ENCODE measurements around the gene EPS15. TPM values are rescaled to one million over a fixed set of nuclear protein-coding genes. Genes with fewer than 3 reads are reported as not detected.
A peak's percentile ranks its signal among the peaks of the same experiment; 100 is the strongest.

EPS15 gene
- total and polyA plus RNA-seq, 9 of the 15 experiments (the other 6 are each of a cell fraction or from before 2014, with no cell fraction given), result 23.1 to 69.0 (median 41.7) TPM

DNA sequence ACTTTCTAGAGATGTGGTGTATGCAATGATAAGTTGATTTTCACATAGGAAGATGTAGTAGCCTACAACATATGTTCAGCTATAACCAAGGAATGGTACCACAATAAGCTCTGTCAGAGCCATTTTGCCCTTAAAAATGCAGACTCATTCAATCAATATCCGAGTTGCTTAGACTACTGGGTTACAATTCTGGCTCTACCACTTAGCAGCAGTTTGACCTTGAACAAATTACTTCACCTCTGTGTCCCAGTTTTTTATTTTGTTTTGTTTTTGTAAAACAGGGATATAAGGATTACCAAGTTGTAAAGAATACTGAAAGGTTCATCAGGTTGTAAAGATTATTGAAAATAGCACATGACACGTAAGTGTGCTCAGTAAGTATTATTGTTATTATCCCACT is 9.3 kb downstream of the EPS15 start (continued):
- TF ChIP-seq, protein P1, sequence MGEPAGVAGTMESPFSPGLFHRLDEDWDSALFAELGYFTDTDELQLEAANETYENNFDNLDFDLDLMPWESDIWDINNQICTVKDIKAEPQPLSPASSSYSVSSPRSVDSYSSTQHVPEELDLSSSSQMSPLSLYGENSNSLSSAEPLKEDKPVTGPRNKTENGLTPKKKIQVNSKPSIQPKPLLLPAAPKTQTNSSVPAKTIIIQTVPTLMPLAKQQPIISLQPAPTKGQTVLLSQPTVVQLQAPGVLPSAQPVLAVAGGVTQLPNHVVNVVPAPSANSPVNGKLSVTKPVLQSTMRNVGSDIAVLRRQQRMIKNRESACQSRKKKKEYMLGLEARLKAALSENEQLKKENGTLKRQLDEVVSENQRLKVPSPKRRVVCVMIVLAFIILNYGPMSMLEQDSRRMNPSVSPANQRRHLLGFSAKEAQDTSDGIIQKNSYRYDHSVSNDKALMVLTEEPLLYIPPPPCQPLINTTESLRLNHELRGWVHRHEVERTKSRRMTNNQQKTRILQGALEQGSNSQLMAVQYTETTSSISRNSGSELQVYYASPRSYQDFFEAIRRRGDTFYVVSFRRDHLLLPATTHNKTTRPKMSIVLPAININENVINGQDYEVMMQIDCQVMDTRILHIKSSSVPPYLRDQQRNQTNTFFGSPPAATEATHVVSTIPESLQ (CRISPR knock-in tag; IDR thresholded peaks at IDR 0.05), result no peak
- TF ChIP-seq MAFG (tag; conservative IDR thresholded peaks at IDR 0.05), result peak; percentile 68

DNA sequence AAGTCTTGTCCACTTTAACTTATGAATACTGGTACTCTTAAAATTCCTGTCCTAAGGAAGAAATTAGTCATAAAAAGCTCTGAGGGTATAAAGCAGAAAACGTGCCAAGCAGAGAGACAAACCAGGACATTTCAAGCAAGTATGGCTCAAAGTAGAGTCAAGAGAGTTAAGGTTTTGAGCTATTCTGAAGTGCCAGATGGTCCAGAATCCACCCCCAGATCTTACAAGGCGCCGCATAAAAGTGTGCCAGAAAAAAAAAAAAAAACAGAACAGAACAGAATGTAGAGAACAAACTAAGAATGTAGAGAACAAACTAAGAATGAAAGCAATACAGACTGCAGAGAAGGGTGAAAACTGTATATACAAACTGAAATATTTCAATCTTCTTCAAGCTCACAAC is 12.5 kb downstream of the EPS15 start:
- no TSS peak for BruUV-seq (replicated peaks)
- intact Hi-C loops (cut with micrococcal nuclease), result no loop called here
- no peak for FAIRE-seq

More for the DNA sequence above, 12.5 kb downstream of the EPS15 start:
- POLR2A ChIA-PET, result interaction anchor here (0.8 to 3.2 kb wide), 7 partner anchors 9 to 208 kb away, joined by 3 to 12 read pairs (median 3); partner anchors contain the start of gene EPS15
- TF ChIP-seq ZNF384 (IDR thresholded peaks at IDR 0.05; ENCODE audit: low read depth, low read length) (peak; percentile 65), XRCC3 (IDR thresholded peaks at IDR 0.05) (no peak)
- no peaks in the 10 kb centered on the region for H3K9me1 ChIP-seq (ENCODE audit: control insufficient read depth, insufficient read depth, low read length)
- ATAC-seq, result peak; percentile 13; the same call in 1 of the 3 replicates
- CTCF ChIA-PET (ENCODE audit: low intra/inter-chr PET ratio), result interaction anchor here (0.6 kb wide), 1 partner anchor 174 kb away, joined by 5 read pairs; no protein-coding TSS in a partner anchor
- no peak overlapping the region for H2AFZ ChIP-seq (ENCODE audit: low read depth, low read length)
- peaks cover 92% of the 10 kb centered on the region for H3K79me2 ChIP-seq (ENCODE audit: control insufficient read depth, insufficient read depth, low read length)
- no peak overlapping the region for H3K27ac ChIP-seq (ENCODE audit: extremely low read depth, low read depth, low read length)
- no peak overlapping the region for H3K4me3 ChIP-seq
- 65% methylated on average over 3 of the region's 3 CpGs for WGBS (ENCODE audit: insufficient coverage, low coverage, missing lambda C conversion rate)
- no peaks in the 10 kb centered on the region for H3K9me3 ChIP-seq (replicated peaks; ENCODE audit: control insufficient read depth, insufficient read depth, low read depth, low read length)
- H3K4me2 ChIP-seq (ENCODE audit: insufficient read depth, low read length), result no peak overlapping the region
- H3K4me1 ChIP-seq (replicated peaks in 1 of 2; ENCODE audit: control insufficient read depth in 2 of 2, insufficient read depth in 2 of 2, low read length in 2 of 2), result peaks cover 4 to 15% of the 10 kb centered on the region in 2 experiments; a peak in 3 of 5 replicates
- in situ Hi-C loops (cut with MboI), result no loop called here
- H3K36me3 ChIP-seq (ENCODE audit: control insufficient read depth, insufficient read depth, low read length), result peaks cover 18% of the 10 kb centered on the region; the same call in 2 of the 3 replicates
- no peak overlapping the region for H3K9ac ChIP-seq (ENCODE audit: insufficient read depth in 1 of 2, low read depth in 2 of 2, low read length in 2 of 2)
- no peaks in the 10 kb centered on the region for H3K27me3 ChIP-seq (ENCODE audit: control insufficient read depth in 2 of 2, insufficient read depth in 2 of 2, low read length in 2 of 2)
- DNase-seq (ENCODE audit: extremely low read depth in 1 of 4, low spot score in 3 of 4), result no peak
- H4K20me1 ChIP-seq (replicated peaks; ENCODE audit: control insufficient read depth, insufficient read depth, low read length), result no peaks in the 10 kb centered on the region

Measured in K562 (cell line).